NOMO-1 treated with DMSO at 0.1 percent for 48 hours (cell line): ENCODE results near the gene ARHGEF4.
A peak's percentile ranks its signal among the peaks of the same experiment; 100 is the strongest.

Experiments used
- DNase-seq: peaks from one replicate; lab custom pipeline; 2025; ENCODE audit not compliant: unreplicated experiment; lab: John Stamatoyannopoulos, UW

ARHGEF4 gene

GRCh38 chr2:130836501-130837174, at the start of gene ARHGEF4:
Gene ARHGEF4, plus strand, starts transcription at chr2:130836914. Its CDS starts 40 bp downstream, at chr2:130836954.
- DNase-seq: peak; percentile 22

- no peak for DNase-seq
Observed at GRCh38 chr2:130787841-130788240, 48.9 kb upstream of the ARHGEF4 start.

GRCh38 chr2:130790312-130790711, 46.4 kb upstream of the ARHGEF4 start:
- no peak for DNase-seq

DNA sequence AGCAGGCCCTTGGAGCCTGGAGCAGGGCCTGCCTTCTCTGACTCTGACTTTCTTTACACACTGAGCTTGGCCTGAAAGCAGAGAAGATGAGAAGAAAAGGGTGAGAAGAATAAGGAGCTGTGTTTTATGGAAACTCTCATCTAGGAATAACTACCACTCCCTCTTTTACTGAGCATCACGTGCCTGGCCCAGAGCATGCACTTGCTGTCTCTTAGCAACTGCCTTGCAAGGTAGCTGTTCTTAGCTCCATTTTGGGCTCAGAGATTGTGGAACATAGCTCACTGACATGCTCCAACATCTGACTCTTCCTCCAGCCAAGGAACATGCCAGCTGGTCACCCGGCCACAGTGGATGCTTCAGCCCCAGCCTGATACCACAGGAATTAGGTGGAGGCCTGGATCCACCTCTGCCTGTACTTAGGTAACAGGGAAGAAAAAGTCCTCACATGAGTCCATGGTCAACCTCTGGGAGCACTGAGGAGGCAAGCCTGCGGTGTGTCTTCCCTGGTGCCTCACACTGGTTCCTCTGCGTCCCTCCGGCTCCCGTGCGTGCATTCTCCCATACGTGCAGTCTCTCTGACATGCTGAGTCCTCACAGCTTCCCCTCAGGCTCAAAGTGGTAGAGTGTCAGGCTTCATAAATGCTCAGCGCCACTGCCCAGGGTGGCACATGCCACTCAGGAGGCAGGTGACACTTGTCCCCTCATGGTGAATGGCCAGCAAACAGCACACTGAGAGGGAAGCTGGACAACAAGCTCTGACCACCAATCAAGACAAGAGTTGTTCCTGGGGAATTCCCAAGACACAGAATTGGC, 45.7 kb upstream of the ARHGEF4 start:
- no peak for DNase-seq

- no peak for DNase-seq
Observed at GRCh38 chr2:130791617-130791939, 45.1 kb upstream of the ARHGEF4 start.

DNA sequence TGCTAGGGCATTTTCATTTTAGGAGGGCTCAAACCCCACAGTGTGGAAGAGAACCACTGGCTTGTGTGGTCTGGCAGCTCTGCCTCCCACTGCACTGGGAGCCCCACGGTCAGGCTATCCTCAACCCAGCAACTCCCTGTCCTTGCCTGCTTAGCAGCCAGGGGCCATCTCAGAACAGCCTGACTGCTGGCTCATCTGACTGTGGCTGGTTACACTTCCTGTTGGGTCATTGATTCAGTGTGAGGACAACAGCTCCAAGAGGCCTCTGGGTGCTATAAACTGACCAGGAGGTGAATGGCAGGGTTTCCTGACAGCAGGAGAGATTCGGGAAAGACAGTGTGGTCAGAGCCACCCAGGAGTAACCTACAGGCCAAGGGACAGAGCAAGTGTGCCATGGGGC, 41.3 kb upstream of the ARHGEF4 start:
- no peak for DNase-seq

DNA sequence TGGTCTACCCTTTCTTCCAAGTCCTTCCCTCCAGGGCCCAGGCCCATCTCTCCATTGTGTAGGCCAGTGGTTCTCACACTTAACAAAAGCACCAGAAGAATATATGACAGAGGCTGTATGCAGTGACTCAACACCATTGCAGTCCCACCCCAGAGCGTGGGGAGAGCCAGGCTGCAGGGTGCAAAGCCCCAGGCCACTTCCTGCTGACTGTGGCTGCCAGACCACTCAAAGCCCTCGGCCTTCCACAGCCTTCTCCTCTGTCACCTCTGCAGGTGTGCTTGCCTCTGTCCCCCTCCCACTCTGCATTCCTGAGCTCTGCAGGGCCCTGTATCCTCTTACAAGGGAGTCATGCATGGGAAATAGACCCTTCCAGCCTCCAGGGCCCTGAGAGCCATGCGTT, 40.4 kb upstream of the ARHGEF4 start:
- DNase-seq: no peak

- DNase-seq: peak; percentile 69
Observed at GRCh38 chr2:130797493-130798435, 39.0 kb upstream of the ARHGEF4 start.

DNA sequence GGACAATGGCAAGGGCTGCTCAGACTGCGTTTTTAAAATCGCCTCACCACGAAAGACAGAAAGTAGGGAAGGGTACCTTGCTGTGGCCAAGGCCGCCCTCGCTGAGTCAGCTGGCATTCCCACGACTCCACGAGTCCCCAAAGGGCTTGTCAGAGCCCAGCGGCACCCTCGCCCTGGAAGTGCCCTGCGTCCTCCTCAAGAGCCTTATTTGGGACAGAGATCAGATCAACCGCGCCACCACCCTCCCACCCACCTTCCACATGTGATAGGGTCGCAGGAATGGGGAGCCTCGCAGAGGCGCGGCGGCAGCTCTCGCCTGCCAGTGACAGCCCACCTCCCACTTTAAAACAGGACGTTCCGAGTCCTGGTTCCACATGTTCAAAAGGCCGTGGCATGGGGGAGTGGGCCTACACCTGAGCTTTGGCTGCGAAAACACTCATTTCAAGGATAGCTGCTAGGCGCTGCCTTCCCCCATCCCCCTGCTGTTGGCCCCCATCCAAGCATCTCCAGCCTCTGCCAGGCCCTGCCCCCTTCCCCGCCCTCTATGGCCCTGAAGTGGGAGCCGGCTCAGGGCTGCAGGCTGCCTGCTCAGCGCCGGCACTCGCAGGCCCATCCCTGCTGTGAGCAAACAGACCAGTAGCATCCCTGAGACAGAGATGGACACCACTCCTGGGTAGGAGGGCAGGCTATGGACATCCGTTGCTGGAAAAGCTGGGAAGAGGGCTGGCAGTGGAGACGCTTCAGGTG, 38.1 kb upstream of the ARHGEF4 start:
- no peak for DNase-seq

GRCh38 chr2:130799295-130799694, 37.4 kb upstream of the ARHGEF4 start:
- DNase-seq: no peak

DNA sequence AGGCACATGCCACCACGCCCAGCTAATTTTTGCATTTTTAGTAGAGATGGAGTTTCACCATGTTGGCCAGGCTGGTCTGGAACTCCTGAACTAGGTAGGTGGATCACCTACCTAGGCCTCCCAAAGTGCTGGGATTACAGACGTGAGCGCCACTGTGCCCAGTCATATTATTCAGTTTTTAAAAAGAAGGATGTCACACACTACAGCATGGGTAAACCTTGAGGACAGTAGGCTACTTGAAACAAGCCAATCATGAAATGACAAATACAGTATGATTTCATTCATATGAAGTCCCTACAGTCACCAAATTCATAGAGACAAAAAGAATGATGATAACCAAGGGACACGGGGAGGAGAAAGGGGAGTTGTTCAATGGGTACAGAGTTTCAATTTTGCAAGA, 31.1 kb upstream of the ARHGEF4 start:
- no peak for DNase-seq

DNA sequence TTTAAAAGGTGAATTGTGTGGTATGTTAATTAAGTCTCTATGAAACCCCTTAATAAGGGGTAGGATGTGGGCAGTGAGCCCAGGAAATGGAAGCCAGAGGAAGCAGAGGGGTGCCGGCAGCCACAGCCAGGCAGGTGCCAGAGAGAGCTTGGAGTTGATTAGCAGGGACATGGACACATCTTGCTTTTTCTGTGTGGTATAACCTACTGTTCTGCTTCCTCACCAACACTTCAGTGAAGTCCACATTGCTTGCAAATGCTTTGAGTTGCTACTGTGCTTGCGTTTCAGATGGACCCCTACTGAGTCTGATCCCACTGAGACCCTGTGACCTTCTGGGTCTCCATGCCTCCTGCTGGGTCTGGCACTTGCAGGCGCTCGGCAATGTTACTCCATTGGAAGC, 30.3 kb upstream of the ARHGEF4 start:
- DNase-seq: no peak

- DNase-seq: no peak
Observed at GRCh38 chr2:130807659-130808385, 28.9 kb upstream of the ARHGEF4 start.

- DNase-seq: no peak
Observed at GRCh38 chr2:130808482-130809268, 28.0 kb upstream of the ARHGEF4 start.

DNA sequence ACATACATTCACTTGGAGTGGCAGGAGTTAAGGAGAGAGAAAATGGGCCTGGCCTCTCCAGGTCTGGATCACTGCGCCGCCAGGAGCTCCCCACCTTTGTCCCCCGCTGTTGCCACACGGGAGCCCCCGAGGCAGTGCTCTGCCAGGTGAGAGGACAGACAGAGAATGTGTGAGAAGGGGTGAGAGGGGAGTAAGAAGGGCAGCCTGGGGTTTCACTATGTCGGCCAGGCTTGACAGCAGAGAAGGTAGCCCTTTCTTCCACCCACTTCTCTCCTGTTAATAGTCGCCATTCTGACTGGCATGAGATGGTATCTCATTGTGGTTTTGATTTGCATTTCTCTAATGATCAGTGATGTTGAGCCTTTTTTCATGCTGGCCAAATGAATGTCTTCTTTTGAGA, 26.2 kb upstream of the ARHGEF4 start:
- no peak for DNase-seq

- DNase-seq: no peak
Observed at GRCh38 chr2:130813722-130814121, 23.0 kb upstream of the ARHGEF4 start.

DNA sequence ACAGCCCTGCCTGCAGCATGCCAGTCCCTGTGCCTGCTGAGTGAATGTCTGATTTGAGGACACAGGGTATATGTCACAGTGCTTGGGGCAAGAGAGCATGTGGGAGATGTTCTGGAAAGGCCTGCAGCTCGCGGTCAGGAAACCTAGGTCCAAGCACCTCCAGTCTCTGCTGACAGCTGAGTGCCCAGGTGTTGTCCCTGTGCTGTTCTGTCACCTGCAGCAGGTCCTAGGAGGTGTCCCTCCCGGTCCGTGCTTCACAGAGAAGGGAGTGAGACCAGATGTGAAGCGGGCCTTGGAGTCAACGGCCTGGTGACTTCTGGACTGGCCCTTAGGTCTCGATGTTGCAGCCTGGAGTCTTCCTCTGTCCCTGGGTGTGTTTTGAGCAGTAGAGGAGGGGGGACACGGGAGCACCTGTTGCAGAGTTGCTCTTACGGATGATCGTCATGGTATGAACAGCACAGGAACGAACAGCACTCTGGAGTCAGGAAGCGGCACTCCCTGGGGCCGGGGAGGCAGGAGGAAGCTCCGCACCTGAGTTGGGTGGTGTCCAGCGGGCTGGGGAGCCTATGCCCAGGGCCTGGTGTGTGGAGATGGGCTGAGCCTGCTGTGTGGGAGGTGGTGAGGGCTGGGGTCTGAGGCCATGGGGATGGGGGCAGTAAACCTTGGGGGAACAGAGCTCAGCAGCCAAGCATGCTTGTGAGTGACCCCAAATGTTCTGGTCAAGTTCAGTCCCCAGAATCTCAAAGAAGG, 21.6 kb upstream of the ARHGEF4 start:
- DNase-seq: no peak

DNA sequence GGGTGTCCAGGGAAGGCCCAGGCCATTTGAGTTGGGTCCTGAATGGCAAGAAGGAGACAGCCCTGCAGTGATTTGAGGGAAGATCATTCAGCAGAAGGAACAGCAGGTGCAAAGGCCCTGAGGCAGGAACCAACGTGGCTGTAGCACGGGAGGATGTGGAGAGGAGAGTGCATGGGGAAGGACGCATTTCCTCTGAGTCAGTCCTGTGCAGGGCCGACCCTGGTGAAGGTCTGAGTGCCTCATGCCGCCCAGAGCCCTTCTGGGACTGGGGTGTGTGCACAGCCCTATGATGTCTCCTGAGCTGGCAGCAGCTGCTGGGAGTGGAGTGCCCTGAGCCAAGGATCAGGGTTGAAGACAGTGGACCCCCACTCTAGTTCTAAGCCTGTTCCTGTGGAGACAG, 17.9 kb upstream of the ARHGEF4 start:
- DNase-seq: no peak

GRCh38 chr2:130819226-130819607, 17.5 kb upstream of the ARHGEF4 start:
- DNase-seq: no peak
